ENCODE measurements around the gene SNAPC5. TPM values are rescaled to one million over a fixed set of nuclear protein-coding genes. Genes with fewer than 3 reads are reported as not detected.

Gene SNAPC5
- total and polyA plus RNA-seq, 2 experiments from 2014 or later, result 21.2 to 43.2 TPM

DNA sequence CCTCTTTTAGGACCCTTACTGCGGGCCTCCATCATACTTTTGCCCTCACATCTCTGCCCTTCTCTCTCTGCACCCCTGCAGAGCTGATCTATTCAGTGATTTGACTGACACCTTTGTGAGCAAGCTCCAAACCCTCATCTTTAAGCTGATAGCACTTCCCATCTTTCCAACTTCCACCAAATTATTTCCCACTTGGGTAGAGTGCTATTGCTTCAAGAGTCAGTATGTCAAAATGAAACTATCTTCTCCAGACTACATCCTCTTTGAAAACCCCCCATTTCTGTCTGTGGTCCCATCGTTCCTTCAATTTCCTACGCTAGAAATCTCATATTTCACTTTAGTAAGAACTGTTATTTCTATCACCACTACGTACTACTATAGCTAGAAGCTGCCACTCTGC, 27.3 kb upstream of the SNAPC5 start:
- Mint-ChIP-seq H3K9me3 (no peaks in the 10 kb centered on the region), H3K27me3 (ENCODE audit: insufficient read depth, low read depth, poor library complexity) (no peaks in the 10 kb centered on the region), H3K36me3 (ENCODE audit: low read depth) (peaks cover 56% of the 10 kb centered on the region)

DNA sequence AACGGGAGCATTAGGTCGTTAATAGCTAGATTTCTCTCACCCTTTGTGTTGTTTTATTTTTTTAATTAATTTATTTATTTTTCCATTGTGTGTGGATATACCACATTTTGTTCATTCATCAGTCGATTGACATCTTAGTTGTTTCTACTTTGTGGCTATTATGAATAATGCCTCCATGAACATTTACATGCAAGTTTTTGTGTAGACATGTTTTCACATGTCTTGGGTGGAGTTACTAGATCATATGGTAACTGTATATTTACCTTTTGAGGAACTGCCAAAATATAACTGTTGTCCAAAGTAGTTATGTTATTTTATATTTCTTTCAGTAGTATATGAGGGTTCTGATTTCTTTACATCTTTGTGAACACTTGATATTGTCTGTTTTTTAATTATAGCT, 26.4 kb upstream of the SNAPC5 start:
- peaks cover 51% of the 10 kb centered on the region for H3K36me3 ChIP-seq (ENCODE audit: insufficient read depth)
- no peak overlapping the region for H3K4me3 Mint-ChIP-seq
- H3K9me3 Mint-ChIP-seq, result no peaks in the 10 kb centered on the region
- H3K4me1 Mint-ChIP-seq, result no peaks in the 10 kb centered on the region
- peaks cover 52% of the 10 kb centered on the region for H3K36me3 Mint-ChIP-seq (ENCODE audit: low read depth)
- H3K27me3 ChIP-seq (ENCODE audit: insufficient read depth), result no peaks in the 10 kb centered on the region
- H3K4me3 ChIP-seq, result no peak overlapping the region
- ATAC-seq, result no peak
- no peak overlapping the region for H3K4me2 ChIP-seq
- H3K27ac ChIP-seq (ENCODE audit: low read depth), result no peak overlapping the region
- no peaks in the 10 kb centered on the region for H3K9me2 ChIP-seq (ENCODE audit: insufficient read depth)
- no peaks in the 10 kb centered on the region; the same call in 1 of the 2 replicates for H4K20me1 ChIP-seq (replicated peaks; ENCODE audit: insufficient read depth)
- no peaks in the 10 kb centered on the region for H3F3A ChIP-seq (replicated peaks; ENCODE audit: low read depth)
- H3K27ac Mint-ChIP-seq, result no peak overlapping the region
- H3K4me1 ChIP-seq (ENCODE audit: insufficient read depth), result no peaks in the 10 kb centered on the region
- no peaks in the 10 kb centered on the region for H3K79me2 ChIP-seq (replicated peaks; ENCODE audit: insufficient read depth)
- DNase-seq (ENCODE audit: low spot score), result no peak
- H3K27me3 Mint-ChIP-seq (ENCODE audit: insufficient read depth, low read depth, poor library complexity), result no peaks in the 10 kb centered on the region
- no peak overlapping the region for H2AFZ ChIP-seq
- TF ChIP-seq POLR2AphosphoS5 (IDR thresholded peaks at IDR 0.05; ENCODE audit: low read depth) (no peak), REST (IDR thresholded peaks at IDR 0.05; ENCODE audit: unreplicated experiment) (no peak), NANOG (IDR thresholded peaks at IDR 0.05; ENCODE audit: borderline replicate concordance) (no peak)

More for the DNA sequence above, 27.3 kb upstream of the SNAPC5 start:
- Histone ChIP-seq H3K79me2 (replicated peaks; ENCODE audit: insufficient read depth) (no peaks in the 10 kb centered on the region), H3K4me3 (no peak overlapping the region), H3F3A (replicated peaks; ENCODE audit: low read depth) (no peaks in the 10 kb centered on the region), H3K4me2 (no peak overlapping the region), H3K27ac (ENCODE audit: low read depth) (no peak overlapping the region), H4K20me1 (replicated peaks; ENCODE audit: insufficient read depth) (no peaks in the 10 kb centered on the region), H2AFZ (no peak overlapping the region), H3K27me3 (ENCODE audit: insufficient read depth) (no peaks in the 10 kb centered on the region), H3K36me3 (ENCODE audit: insufficient read depth) (peaks cover 49% of the 10 kb centered on the region), H3K9me2 (ENCODE audit: insufficient read depth) (no peaks in the 10 kb centered on the region), H3K4me1 (ENCODE audit: insufficient read depth) (no peaks in the 10 kb centered on the region)
- Mint-ChIP-seq H3K4me1 (no peaks in the 10 kb centered on the region), H3K4me3 (no peak overlapping the region), H3K27ac (no peak overlapping the region)
- ATAC-seq, result no peak
- DNase-seq (ENCODE audit: low spot score), result no peak
- TF ChIP-seq REST (IDR thresholded peaks at IDR 0.05; ENCODE audit: unreplicated experiment) (no peak), ZNF331 (CRISPR knock-in tag; IDR thresholded peaks at IDR 0.05; ENCODE audit: low read depth) (no peak)
